Thoracic aorta (tissue), 2 donors: ENCODE data around the gene ANKRD33B. TPM values are rescaled to one million over a fixed set of nuclear protein-coding genes. Genes with fewer than 3 reads are reported as not detected.
A peak's percentile ranks its signal among the peaks of the same experiment; 100 is the strongest.
"Not testable (repeated sequence)": the region's sequence is repeated elsewhere in the genome, so short reads cannot be mapped to it uniquely, and the experiment has no call there.

Experiments
- ATAC-seq: fragments of 150-250 bp; one replicate; pipeline ENCODE4 v1.8.0; 2017; ENCODE audit warnings: low read depth; ENCODE audit not compliant: insufficient number of reproducible peaks, low FRiP score
- DNase-seq: peaks from one replicate; pipeline ENCODE4 v3.0.0-alpha.2; 2020; ENCODE audit warnings: low spot score
- H3K27ac ChIP-seq, 2 donors: fragments of 200-600 bp; sonication (generic); 1 replicate in 1 of 2; 2 replicates in 1 of 2; pipeline ENCODE4 v1.5.1; 2016; ENCODE audit warnings: mild to moderate bottlenecking in 2 of 2, moderate library complexity in 2 of 2
- H3K27me3 ChIP-seq: fragments of 200-600 bp; sonication (generic); replicated peaks from 2 replicates; pipeline ENCODE4 v1.6.0; 2016; ENCODE audit warnings: mild to moderate bottlenecking; ENCODE audit not compliant: insufficient read depth
- H3K36me3 ChIP-seq: fragments of 200-600 bp; sonication (generic); one replicate; pipeline ENCODE4 v1.5.1; 2016
- H3K4me1 ChIP-seq, 2 donors: fragments of 200-600 bp; sonication (generic); 1 replicate in 1 of 2; 2 replicates in 1 of 2; pipeline versions ENCODE4 v1.5.1 to v1.6.0; 2016; ENCODE audit warnings: low read depth in 2 of 2, mild to moderate bottlenecking in 1 of 2; ENCODE audit not compliant: control insufficient read depth in 1 of 2
- H3K4me3 ChIP-seq: fragments of 200-600 bp; sonication (generic); 2 replicates; pipeline ENCODE4 v1.5.1; 2016; ENCODE audit warnings: mild to moderate bottlenecking
- H3K9me3 ChIP-seq: fragments of 200-600 bp; sonication (generic); 2 replicates; pipeline ENCODE4 v1.5.1; 2016
- total RNA-seq, 2 donors: library from RNA; depleted of rRNA; stranded (reverse); fragments of >200 nt; gene quantifications; one replicate each; pipeline versions ENCODE4 v1.1.0 to v1.2.3, GENCODE V29; 2016
- TF ChIP-seq, protein P1 (sequence below): fragments of 200-600 bp; sonication (generic); IDR thresholded peaks from one replicate; pipeline ENCODE4 v1.5.1; 2019; ENCODE audit warnings: antibody characterized with exemption

Gene ANKRD33B
- total RNA-seq, 2 donors from 2014 or later: 4.9 to 5.7 TPM

- Histone ChIP-seq H3K4me3 (peak overlapping the region; percentile 89), H3K27ac (peak overlapping the region; percentile 33 to 61), H3K4me1 (peaks cover 12 to 41% of the 10 kb centered on the region in 2 donors), H3K9me3 (no peaks in the 10 kb centered on the region), H3K27me3 (no peaks in the 10 kb centered on the region), H3K36me3 (no peaks in the 10 kb centered on the region)
- TF ChIP-seq, protein P1, sequence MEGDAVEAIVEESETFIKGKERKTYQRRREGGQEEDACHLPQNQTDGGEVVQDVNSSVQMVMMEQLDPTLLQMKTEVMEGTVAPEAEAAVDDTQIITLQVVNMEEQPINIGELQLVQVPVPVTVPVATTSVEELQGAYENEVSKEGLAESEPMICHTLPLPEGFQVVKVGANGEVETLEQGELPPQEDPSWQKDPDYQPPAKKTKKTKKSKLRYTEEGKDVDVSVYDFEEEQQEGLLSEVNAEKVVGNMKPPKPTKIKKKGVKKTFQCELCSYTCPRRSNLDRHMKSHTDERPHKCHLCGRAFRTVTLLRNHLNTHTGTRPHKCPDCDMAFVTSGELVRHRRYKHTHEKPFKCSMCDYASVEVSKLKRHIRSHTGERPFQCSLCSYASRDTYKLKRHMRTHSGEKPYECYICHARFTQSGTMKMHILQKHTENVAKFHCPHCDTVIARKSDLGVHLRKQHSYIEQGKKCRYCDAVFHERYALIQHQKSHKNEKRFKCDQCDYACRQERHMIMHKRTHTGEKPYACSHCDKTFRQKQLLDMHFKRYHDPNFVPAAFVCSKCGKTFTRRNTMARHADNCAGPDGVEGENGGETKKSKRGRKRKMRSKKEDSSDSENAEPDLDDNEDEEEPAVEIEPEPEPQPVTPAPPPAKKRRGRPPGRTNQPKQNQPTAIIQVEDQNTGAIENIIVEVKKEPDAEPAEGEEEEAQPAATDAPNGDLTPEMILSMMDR: no peak
- ATAC-seq (no peak), DNase-seq (no peak)
These were observed 3.3 kb downstream of the ANKRD33B start for GRCh38 chr5:10567121-10567591.

DNA sequence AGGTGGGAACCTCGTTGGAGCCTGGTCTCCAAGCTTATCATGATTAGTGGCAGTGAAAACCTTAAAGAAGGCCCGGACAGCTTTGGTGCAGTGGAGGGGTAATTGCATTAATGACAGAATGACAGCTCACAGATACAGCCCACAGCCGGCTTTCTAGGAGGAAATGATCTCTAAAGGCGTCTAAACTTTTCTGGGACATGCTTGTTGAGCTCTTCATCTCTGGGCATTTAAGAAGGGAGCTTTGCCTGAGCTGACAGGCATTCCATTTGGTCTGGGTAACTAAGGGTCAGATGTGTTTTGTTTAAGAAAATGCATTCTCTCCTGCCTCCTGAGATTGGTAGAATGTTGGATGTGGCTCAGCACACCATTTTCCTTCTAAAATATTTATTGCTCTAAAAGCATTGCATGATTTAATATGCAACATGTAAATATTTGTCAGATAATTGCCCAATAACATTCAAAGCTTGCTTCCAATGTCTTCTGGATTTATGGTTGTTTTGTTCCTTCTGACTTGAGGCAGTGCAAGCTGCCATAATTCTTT is 4.0 kb downstream of the ANKRD33B start:
- H3K27ac ChIP-seq: peak overlapping the region; percentile 33 to 61
- H3K36me3 ChIP-seq: no peaks in the 10 kb centered on the region
- H3K4me1 ChIP-seq: peaks cover 12 to 40% of the 10 kb centered on the region in 2 donors
- no peaks in the 10 kb centered on the region for H3K27me3 ChIP-seq
- no peak overlapping the region for H3K4me3 ChIP-seq
- DNase-seq: no peak
- ATAC-seq: no peak
- TF ChIP-seq, protein P1: no peak
- H3K9me3 ChIP-seq: no peaks in the 10 kb centered on the region

DNA sequence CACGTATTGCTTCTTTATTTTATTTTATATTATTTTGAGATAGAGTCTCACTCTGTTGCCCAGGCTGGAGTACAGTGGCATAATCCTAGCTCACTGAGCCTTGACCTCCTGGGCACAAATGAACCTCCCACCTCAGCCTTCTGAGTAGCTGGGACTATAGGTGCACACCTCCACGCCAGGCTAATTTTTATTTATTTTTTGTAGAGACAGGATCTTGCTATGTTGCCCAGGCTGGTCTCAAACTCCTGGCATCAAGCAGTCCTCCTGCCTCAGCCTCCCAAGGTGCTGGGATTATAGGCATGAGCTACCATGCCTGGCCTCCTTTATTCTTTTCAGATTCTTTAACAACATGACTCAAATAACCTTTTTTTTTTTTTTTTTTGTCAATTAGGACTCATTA is 6.7 kb downstream of the ANKRD33B start:
- H3K4me3 ChIP-seq, DNase-seq, ATAC-seq, H3K36me3 ChIP-seq, H3K27ac ChIP-seq, H3K27me3 ChIP-seq, H3K9me3 ChIP-seq: not testable (repeated sequence)
- peaks cover 12 to 31% of the 10 kb centered on the region in 2 donors for H3K4me1 ChIP-seq

DNA sequence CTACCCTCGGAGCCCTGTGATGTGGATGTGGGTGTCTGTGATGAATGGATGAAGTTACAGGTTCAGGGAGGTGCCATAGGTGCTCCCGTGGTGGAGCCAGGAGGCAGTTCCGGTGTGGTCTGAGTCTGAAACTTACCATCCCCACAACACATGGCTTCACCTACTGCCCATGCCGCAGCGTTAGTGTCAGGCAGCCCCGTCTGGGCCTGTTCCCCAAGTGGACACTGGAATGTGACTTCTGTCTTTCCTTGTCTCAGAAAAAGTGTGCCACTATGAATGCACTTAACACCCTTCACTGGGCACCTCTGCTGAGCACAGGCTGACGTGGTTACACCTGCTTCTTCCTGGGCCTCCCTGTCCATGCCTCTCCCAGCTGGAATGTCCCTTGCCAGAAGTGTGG is 8.6 kb downstream of the ANKRD33B start:
- Histone ChIP-seq H3K4me3 (no peak overlapping the region), H3K9me3 (no peaks in the 10 kb centered on the region), H3K36me3 (no peaks in the 10 kb centered on the region), H3K4me1 (peaks cover 0 to 17% of the 10 kb centered on the region in 2 donors), H3K27ac (no peak overlapping the region), H3K27me3 (no peaks in the 10 kb centered on the region)
- TF ChIP-seq, protein P1: no peak
- ATAC-seq (no peak), DNase-seq (no peak)

GRCh38 chr5:10573487-10574145 is 9.7 kb downstream of the ANKRD33B start:
- ATAC-seq: no peak
- Histone ChIP-seq H3K4me3 (no peak overlapping the region), H3K36me3 (no peaks in the 10 kb centered on the region), H3K27me3 (no peaks in the 10 kb centered on the region), H3K27ac (no peak overlapping the region), H3K4me1 (peaks cover 3 to 15% of the 10 kb centered on the region in 2 donors), H3K9me3 (no peaks in the 10 kb centered on the region)
- DNase-seq: no peak
- TF ChIP-seq, protein P1: no peak

GRCh38 chr5:10574879-10575278 is 11.0 kb downstream of the ANKRD33B start:
- not testable (repeated sequence) for H3K27me3 ChIP-seq, ATAC-seq, H3K4me3 ChIP-seq, H3K9me3 ChIP-seq, DNase-seq, H3K36me3 ChIP-seq, H3K27ac ChIP-seq
- peaks cover 3 to 15% of the 10 kb centered on the region in 2 donors for H3K4me1 ChIP-seq
